Breast epithelium (tissue), 4 donors: ENCODE data around the gene RRAGB. TPM values are rescaled to one million over a fixed set of nuclear protein-coding genes. Genes with fewer than 3 reads are reported as not detected.
A peak's percentile ranks its signal among the peaks of the same experiment; 100 is the strongest.
"Not testable (repeated sequence)": the region's sequence is repeated elsewhere in the genome, so short reads cannot be mapped to it uniquely, and the experiment has no call there.

Experiments used
- DNase-seq, 2 donors: peaks; one replicate each; pipeline ENCODE4 v3.0.0-alpha.2; 2019; ENCODE audit warnings: low spot score in 2 of 2
- H3K27ac ChIP-seq, 2 donors: fragments of 200-600 bp; sonication (generic) in 1 of 2; one replicate each; pipeline ENCODE4 v1.5.1; 2016 to 2019; ENCODE audit warnings: mild to moderate bottlenecking in 1 of 2
- H3K27me3 ChIP-seq, 2 donors: fragments of 200-600 bp; sonication (generic) in 1 of 2; one replicate each; pipeline versions ENCODE4 v1.5.1 to v1.6.0; 2017 to 2019; ENCODE audit warnings: control low read depth in 1 of 2, mild to moderate bottlenecking in 1 of 2
- H3K36me3 ChIP-seq: fragments of 200-600 bp; one replicate; pipeline ENCODE4 v1.5.1; 2019
- H3K4me1 ChIP-seq, 2 donors: fragments of 200-600 bp; sonication (generic); one replicate each; pipeline ENCODE4 v1.5.1; 2016 to 2019; ENCODE audit warnings: control low read depth in 1 of 2
- H3K4me3 ChIP-seq, 3 donors: fragments of 200-600 bp; sonication (generic); 1 replicate in 2 of 3; 2 replicates in 1 of 3; pipeline ENCODE4 v1.5.1; 2016 to 2019; ENCODE audit warnings: mild to moderate bottlenecking in 3 of 3, moderate library complexity in 2 of 3
- H3K9me3 ChIP-seq, 2 donors: fragments of 200-600 bp; sonication (generic) in 1 of 2; one replicate each; pipeline ENCODE4 v1.5.1; 2016 to 2019; ENCODE audit warnings: control low read depth in 1 of 2
- POLR2A ChIP-seq: fragments of 450-650 bp; IDR thresholded peaks from one replicate; pipeline ENCODE4 v1.6.1; 2016; ENCODE audit warnings: antibody characterized with exemption, mild to moderate bottlenecking, moderate library complexity
- POLR2AphosphoS5 ChIP-seq, 3 donors: sonication (generic); formaldehyde crosslinking; IDR thresholded peaks; one replicate each; pipeline ENCODE4 v1.6.1; 2017; ENCODE audit warnings: antibody characterized with exemption in 3 of 3
- intact Hi-C: fragments of 100-400 bp; cut with DNase I; formaldehyde crosslinking; loops from one replicate; pipeline ENCODE4 v1.15.1; 2023; ENCODE audit warnings: low total_unique reads
- total RNA-seq, 3 donors: library from RNA; depleted of rRNA; stranded (reverse); fragments of >200 nt; gene quantifications; one replicate each; pipeline ENCODE4 v1.1.0, GENCODE V29; 2016
- TF ChIP-seq, protein P1 (sequence below), 3 donors: fragments of 450-650 bp; IDR thresholded peaks; one replicate each; pipeline ENCODE4 v1.5.1; 2016 to 2017; ENCODE audit warnings: antibody characterized with exemption in 3 of 3, mild to moderate bottlenecking in 3 of 3, moderate library complexity in 3 of 3

RRAGB gene
- total RNA-seq, 3 donors from 2014 or later: 26.6 to 38.7 (median 28.6) TPM

GRCh38 chrX:55759478-55759877 is 41.9 kb downstream of the RRAGB start:
- TF ChIP-seq, protein P1, sequence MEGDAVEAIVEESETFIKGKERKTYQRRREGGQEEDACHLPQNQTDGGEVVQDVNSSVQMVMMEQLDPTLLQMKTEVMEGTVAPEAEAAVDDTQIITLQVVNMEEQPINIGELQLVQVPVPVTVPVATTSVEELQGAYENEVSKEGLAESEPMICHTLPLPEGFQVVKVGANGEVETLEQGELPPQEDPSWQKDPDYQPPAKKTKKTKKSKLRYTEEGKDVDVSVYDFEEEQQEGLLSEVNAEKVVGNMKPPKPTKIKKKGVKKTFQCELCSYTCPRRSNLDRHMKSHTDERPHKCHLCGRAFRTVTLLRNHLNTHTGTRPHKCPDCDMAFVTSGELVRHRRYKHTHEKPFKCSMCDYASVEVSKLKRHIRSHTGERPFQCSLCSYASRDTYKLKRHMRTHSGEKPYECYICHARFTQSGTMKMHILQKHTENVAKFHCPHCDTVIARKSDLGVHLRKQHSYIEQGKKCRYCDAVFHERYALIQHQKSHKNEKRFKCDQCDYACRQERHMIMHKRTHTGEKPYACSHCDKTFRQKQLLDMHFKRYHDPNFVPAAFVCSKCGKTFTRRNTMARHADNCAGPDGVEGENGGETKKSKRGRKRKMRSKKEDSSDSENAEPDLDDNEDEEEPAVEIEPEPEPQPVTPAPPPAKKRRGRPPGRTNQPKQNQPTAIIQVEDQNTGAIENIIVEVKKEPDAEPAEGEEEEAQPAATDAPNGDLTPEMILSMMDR (IDR thresholded peaks at IDR 0.05): no peak
- TF ChIP-seq POLR2AphosphoS5 (IDR thresholded peaks at IDR 0.05) (no peak), POLR2A (no peak)
- no peaks in the 10 kb centered on the region for H3K4me1 ChIP-seq
- no peaks in the 10 kb centered on the region for H3K36me3 ChIP-seq
- no peak overlapping the region for H3K27ac ChIP-seq
- no peaks in the 10 kb centered on the region for H3K27me3 ChIP-seq
- no peak for DNase-seq
- intact Hi-C loops: no loop called here
- H3K9me3 ChIP-seq: no peaks in the 10 kb centered on the region
- no peak overlapping the region for H3K4me3 ChIP-seq

- Histone ChIP-seq H3K9me3 (peaks cover 0 to 16% of the 10 kb centered on the region in 2 donors), H3K27me3 (no peaks in the 10 kb centered on the region), H3K36me3 (no peaks in the 10 kb centered on the region), H3K27ac (no peak overlapping the region), H3K4me3 (no peak overlapping the region), H3K4me1 (no peaks in the 10 kb centered on the region)
- TF ChIP-seq, protein P1 (IDR thresholded peaks at IDR 0.05): no peak
- TF ChIP-seq POLR2AphosphoS5 (IDR thresholded peaks at IDR 0.05) (no peak), POLR2A (no peak)
- no peak for DNase-seq
- intact Hi-C loops: no loop called here
These were observed 49.6 kb downstream of the RRAGB start for GRCh38 chrX:55767100-55767499.

GRCh38 chrX:55774419-55774818 is 56.9 kb downstream of the RRAGB start:
- H3K27me3 ChIP-seq, DNase-seq, H3K36me3 ChIP-seq, H3K4me3 ChIP-seq, H3K9me3 ChIP-seq, H3K27ac ChIP-seq, intact Hi-C loops, H3K4me1 ChIP-seq: not testable (repeated sequence)

DNA sequence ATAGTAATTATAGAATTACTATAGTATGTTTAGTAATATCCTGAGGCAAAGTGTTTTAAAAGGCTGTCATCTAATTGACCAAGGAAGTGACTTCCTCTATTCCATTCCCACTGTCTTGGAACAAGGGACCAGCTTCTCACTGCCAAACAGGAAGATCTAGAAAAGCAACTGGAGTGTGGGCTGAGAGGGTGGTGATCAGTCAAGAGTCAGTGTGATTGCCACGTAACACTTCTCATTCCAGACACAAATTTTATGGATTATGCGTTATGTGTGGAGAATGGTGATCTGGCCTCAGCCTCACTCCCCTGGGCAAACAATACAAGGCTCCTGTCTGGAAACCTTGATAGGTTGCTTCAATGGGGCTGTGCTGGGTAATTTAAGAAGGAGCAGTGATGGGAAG is 60.0 kb downstream of the RRAGB start:
- H3K27ac ChIP-seq: no peak overlapping the region
- no peak overlapping the region for H3K4me3 ChIP-seq
- H3K4me1 ChIP-seq: no peaks in the 10 kb centered on the region
- H3K36me3 ChIP-seq: no peaks in the 10 kb centered on the region
- TF ChIP-seq, protein P1 (IDR thresholded peaks at IDR 0.05): no peak
- TF ChIP-seq POLR2AphosphoS5 (IDR thresholded peaks at IDR 0.05): no peak
- no peak for TF ChIP-seq POLR2A
- no peaks in the 10 kb centered on the region for H3K9me3 ChIP-seq
- no peak for DNase-seq
- H3K27me3 ChIP-seq: peaks cover 0 to 10% of the 10 kb centered on the region in 2 donors
- intact Hi-C loops: no loop called here

DNA sequence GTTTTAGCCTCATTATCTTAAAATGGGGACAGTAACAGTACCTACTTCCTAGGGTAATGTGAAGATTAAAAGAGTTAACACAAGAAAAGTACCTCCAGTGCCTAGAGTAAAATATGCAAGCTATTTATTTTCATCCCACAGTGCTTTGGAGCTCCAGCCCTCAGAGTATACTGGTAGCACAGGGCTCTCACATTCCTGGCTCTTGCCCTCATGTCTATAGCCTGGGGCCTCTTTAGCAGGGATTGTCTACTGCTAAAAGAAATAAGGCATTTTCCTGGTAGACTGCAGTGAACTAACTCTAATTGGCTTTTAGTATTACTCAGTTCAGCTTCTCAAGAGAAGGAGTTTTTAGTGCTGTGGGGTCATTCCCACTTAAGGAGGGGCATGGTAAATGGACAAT is 60.8 kb downstream of the RRAGB start:
- no peak for TF ChIP-seq POLR2AphosphoS5 (IDR thresholded peaks at IDR 0.05)

DNA sequence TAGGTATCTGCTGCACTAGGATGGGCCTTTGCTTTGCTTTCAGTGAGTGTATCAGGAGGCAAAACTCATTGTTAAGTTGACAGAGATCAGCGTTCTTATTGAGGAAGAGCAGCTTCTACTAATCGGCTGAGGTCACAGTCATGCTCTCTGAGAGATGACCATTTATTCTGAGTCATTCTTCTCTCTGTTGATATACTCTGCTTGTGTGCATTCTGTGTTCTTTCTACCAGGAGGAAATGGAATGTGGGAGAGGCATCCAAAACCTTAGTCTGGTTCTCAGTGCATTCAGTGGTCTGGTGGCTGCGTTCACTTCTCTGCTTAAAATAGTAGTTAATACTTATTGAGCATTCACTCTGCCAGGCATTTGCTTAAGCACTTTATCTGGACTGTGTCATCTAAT is 66.2 kb downstream of the RRAGB start:
- H3K9me3 ChIP-seq: no peaks in the 10 kb centered on the region
- H3K4me1 ChIP-seq: no peaks in the 10 kb centered on the region
- no peak overlapping the region for H3K4me3 ChIP-seq
- TF ChIP-seq, protein P1 (IDR thresholded peaks at IDR 0.05): no peak
- TF ChIP-seq POLR2A (no peak), POLR2AphosphoS5 (IDR thresholded peaks at IDR 0.05) (no peak)
- H3K36me3 ChIP-seq: no peaks in the 10 kb centered on the region
- peaks cover 0 to 7% of the 10 kb centered on the region in 2 donors for H3K27me3 ChIP-seq
- no peak overlapping the region for H3K27ac ChIP-seq
- intact Hi-C loops: no loop called here
- DNase-seq: no peak

More for the DNA sequence above, 60.8 kb downstream of the RRAGB start:
- Histone ChIP-seq H3K4me1 (no peaks in the 10 kb centered on the region), H3K27ac (no peak overlapping the region), H3K36me3 (no peaks in the 10 kb centered on the region), H3K4me3 (no peak overlapping the region), H3K27me3 (peaks cover 0 to 14% of the 10 kb centered on the region in 2 donors), H3K9me3 (no peaks in the 10 kb centered on the region)
- intact Hi-C loops: no loop called here
- DNase-seq: peak in 1 of 2 donors; percentile 50
